ENCODE data around the gene TBC1D9. TPM values are rescaled to one million over a fixed set of nuclear protein-coding genes. Genes with fewer than 3 reads are reported as not detected.

TBC1D9 gene
- polyA plus RNA-seq, 1 experiment, result 22.0 TPM

DNA sequence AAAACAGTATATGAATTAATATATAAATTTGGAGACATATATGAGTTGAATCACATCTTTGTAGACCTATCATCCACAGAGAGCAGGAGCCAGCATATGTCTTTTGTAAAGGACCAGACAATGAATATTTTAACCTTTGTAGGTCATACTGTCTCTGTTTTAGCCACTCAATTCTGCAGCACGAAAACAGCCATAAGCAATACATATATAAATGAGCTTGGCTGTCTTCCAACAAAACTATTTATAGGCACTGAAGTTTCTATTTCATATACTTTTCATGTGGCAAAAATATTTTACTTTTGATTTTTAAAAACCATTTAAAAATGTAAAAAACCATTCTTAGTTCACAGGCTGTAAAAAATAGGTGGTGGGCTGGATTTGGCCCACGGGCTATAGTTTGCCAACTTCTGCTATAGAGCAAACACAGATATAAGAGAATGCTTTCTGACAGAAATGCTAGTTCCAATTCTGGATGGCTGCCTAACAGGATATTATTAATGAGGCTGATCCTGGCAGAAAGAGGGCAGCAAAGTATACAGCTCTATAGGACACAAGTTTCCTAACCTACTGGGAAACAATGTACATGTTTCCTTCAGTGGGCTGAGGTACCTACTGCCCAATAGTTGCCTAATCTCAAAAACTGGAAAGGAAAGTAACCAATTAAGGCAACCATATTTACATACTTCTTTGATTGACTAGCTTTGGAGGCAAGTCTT is 129.4 kb downstream of the TBC1D9 start:
- no peaks in the 10 kb centered on the region; the same call in 1 of the 2 replicates for H3K9me3 ChIP-seq (ENCODE audit: control insufficient read depth, insufficient read depth, low read length)
- ChIA-PET POLR2A (no interaction called here), CTCF (no interaction called here)
- no peak overlapping the region for H3K4me3 ChIP-seq (ENCODE audit: low read depth, low read length)
- no peaks in the 10 kb centered on the region for H3K27me3 ChIP-seq (ENCODE audit: control insufficient read depth, insufficient read depth, low read length)
- no peak overlapping the region for H3K27ac ChIP-seq (ENCODE audit: low read depth, low read length)
- TF ChIP-seq, protein P1, sequence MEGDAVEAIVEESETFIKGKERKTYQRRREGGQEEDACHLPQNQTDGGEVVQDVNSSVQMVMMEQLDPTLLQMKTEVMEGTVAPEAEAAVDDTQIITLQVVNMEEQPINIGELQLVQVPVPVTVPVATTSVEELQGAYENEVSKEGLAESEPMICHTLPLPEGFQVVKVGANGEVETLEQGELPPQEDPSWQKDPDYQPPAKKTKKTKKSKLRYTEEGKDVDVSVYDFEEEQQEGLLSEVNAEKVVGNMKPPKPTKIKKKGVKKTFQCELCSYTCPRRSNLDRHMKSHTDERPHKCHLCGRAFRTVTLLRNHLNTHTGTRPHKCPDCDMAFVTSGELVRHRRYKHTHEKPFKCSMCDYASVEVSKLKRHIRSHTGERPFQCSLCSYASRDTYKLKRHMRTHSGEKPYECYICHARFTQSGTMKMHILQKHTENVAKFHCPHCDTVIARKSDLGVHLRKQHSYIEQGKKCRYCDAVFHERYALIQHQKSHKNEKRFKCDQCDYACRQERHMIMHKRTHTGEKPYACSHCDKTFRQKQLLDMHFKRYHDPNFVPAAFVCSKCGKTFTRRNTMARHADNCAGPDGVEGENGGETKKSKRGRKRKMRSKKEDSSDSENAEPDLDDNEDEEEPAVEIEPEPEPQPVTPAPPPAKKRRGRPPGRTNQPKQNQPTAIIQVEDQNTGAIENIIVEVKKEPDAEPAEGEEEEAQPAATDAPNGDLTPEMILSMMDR (IDR thresholded peaks at IDR 0.05; ENCODE audit: low read depth, low read length), result 0 out of 2 replicates have a peak, but pooled peaks have one; percentile 9
- no peak for DNase-seq (ENCODE audit: low read depth, low spot score)

DNA sequence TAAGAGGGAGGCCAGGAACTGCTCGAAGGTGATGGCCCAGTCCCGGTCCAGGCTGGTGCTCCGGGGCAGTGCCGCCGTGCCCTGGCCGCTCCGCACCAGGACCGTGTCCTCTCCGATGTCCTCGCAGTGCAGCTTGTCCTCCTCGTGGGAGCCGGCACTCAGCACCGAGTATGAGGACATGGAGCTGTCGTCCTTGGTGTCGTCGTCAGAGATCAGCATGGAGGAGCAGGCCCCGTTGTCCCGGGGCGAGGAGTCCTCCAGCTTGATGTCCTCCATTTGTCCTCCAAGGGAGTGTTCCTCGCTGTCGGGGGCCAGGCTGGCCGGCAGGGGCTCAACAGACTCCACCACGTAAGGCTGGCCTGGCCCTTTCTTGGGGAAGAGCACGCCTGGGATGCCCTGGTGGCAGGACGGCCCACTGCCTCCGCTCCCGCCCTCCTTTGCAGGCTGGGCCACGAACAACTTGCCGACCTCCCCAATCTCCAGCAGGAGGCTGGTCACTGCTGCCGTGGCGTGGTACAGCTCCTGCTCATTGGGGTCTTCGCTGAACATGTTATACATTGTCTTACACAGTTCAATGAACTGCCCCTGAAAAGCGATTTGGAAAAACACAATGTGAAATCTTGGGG is 133.7 kb downstream of the TBC1D9 start:
- TF ChIP-seq, protein P1 (IDR thresholded peaks at IDR 0.05; ENCODE audit: low read depth, low read length), result no peak
- POLR2A ChIA-PET, result no interaction called here
- no peak overlapping the region for H3K4me3 ChIP-seq (ENCODE audit: low read depth, low read length)
- no peaks in the 10 kb centered on the region for H3K27me3 ChIP-seq (ENCODE audit: control insufficient read depth, insufficient read depth, low read length)
- no peak for DNase-seq (ENCODE audit: low read depth, low spot score)
- CTCF ChIA-PET, result no interaction called here
- no peaks in the 10 kb centered on the region; the same call in 1 of the 2 replicates for H3K9me3 ChIP-seq (ENCODE audit: control insufficient read depth, insufficient read depth, low read length)
- no peak overlapping the region for H3K27ac ChIP-seq (ENCODE audit: low read depth, low read length)

DNA sequence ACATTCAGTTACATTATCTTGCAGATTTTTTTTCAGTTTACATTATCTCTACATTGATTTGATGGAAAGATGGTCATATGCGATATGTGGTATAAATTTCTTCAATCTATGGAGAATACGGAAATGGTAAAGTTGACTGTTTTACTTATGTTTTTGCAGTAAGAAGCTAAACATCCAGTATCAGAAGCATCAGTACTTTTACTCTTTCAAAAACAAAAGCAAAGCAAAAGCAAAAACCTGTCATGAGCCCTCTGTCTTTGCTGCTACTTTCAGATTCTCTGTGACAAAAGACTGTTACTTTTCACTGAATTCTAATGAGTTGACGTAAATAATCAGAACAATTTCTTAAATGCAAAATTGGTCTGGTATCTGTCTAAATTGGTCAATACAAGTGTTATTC is 135.0 kb downstream of the TBC1D9 start:
- H3K9me3 ChIP-seq (ENCODE audit: control insufficient read depth, insufficient read depth, low read length), result no peaks in the 10 kb centered on the region; the same call in 1 of the 2 replicates
- no peak overlapping the region for H3K4me3 ChIP-seq (ENCODE audit: low read depth, low read length)
- ChIA-PET CTCF (interaction anchor here (1.2 to 2.2 kb wide), 3 partner anchors 12 to 262 kb away, joined by 5 to 7 read pairs (median 6); no protein-coding TSS in a partner anchor), POLR2A (no interaction called here)
- no peak overlapping the region for H3K27ac ChIP-seq (ENCODE audit: low read depth, low read length)
- TF ChIP-seq, protein P1 (IDR thresholded peaks at IDR 0.05; ENCODE audit: low read depth, low read length), result no peak
- no peak for DNase-seq (ENCODE audit: low read depth, low spot score)
- no peaks in the 10 kb centered on the region for H3K27me3 ChIP-seq (ENCODE audit: control insufficient read depth, insufficient read depth, low read length)

DNA sequence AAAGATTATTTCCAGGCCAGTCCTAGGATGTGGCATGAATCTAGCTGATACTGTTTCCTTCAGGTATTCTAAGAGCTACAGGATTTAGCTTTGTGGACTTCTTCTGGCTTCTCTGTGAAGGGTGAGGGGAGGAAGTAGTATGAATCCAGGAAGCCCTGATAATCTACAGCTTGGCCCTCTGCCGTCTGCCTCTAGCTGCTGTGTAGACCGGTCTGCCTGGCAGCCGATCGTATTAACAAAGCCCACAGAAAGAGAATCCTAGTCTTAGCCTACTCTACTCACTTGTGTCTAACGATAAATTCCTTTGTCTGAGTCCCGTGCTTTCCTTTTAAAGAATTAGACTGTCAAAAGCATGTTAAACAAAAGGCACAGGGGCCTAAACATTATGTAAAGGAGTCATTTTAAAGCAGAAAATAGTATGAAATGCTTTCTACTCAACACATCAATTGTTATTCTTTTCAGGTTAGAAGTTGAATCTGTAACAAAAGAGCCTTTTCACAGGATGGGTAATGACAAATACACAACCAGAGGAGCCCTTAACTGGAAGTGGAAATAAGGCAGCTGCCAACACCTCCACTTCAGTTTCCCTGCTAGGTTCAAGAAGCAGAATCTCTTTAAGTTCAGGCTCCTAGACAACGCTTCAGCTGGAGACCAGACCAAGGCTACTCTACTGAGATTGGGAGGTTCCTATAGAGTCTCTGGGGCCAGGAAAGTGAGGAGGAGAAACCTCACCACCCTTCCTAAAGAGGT is 138.5 kb downstream of the TBC1D9 start:
- H3K27me3 ChIP-seq (ENCODE audit: control insufficient read depth, insufficient read depth, low read length), result no peaks in the 10 kb centered on the region
- ChIA-PET POLR2A (no interaction called here), CTCF (interaction anchor here (2.4 kb wide), 1 partner anchor 8 kb away, joined by 9 read pairs; no protein-coding TSS in a partner anchor)
- TF ChIP-seq, protein P1 (IDR thresholded peaks at IDR 0.05; ENCODE audit: low read depth, low read length), result no peak
- no peak overlapping the region for H3K4me3 ChIP-seq (ENCODE audit: low read depth, low read length)
- H3K9me3 ChIP-seq (ENCODE audit: control insufficient read depth, insufficient read depth, low read length), result no peaks in the 10 kb centered on the region; the same call in 1 of the 2 replicates
- no peak for DNase-seq (ENCODE audit: low read depth, low spot score)
- H3K27ac ChIP-seq (ENCODE audit: low read depth, low read length), result peak overlapping the region; percentile 4
